ENCODE data around the gene GRIP1.
A peak's percentile ranks its signal among the peaks of the same experiment; 100 is the strongest.
"Not testable (repeated sequence)": the region's sequence is repeated elsewhere in the genome, so short reads cannot be mapped to it uniquely, and the experiment has no call there.

Gene GRIP1

DNA sequence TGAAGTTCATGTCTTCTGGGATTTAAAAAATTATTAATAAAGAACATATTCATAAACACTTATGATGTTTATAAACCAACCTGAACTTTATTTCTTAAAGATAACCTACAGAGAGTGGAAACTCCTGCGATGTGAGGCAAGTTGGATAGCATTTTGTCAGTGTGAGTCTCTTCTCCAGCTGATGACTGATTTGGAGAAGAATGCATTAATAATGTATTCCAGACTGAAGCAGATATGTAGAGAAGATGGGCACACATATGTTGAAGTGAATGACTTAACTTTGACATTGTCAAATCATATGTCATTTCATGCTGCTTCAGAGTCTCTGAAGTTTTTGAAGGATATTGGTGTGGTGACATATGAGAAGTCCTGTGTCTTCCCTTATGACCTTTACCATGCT, 369.3 kb downstream of the GRIP1 start:
- no peaks in the 10 kb centered on the region for H3K4me1 ChIP-seq (ENCODE audit: insufficient read depth, low read length)
- H3K9ac ChIP-seq (ENCODE audit: low read depth, low read length) = no peak overlapping the region
- peaks cover 4% of the 10 kb centered on the region for H3K36me3 ChIP-seq (ENCODE audit: insufficient read depth, low read length)
- H3K9me3 ChIP-seq (ENCODE audit: control insufficient read depth, insufficient read depth, low read length) = no peaks in the 10 kb centered on the region

- Histone ChIP-seq H3K36me3 (ENCODE audit: insufficient read depth, low read length) (no peaks in the 10 kb centered on the region; the same call in 1 of the 2 replicates), H3K4me1 (ENCODE audit: insufficient read depth, low read length) (no peaks in the 10 kb centered on the region), H3K9ac (ENCODE audit: low read depth, low read length) (peak overlapping the region; percentile 24; the same call in 1 of the 2 replicates)
Observed at GRCh38 chr12:66304296-66304900, 374.5 kb downstream of the GRIP1 start.

DNA sequence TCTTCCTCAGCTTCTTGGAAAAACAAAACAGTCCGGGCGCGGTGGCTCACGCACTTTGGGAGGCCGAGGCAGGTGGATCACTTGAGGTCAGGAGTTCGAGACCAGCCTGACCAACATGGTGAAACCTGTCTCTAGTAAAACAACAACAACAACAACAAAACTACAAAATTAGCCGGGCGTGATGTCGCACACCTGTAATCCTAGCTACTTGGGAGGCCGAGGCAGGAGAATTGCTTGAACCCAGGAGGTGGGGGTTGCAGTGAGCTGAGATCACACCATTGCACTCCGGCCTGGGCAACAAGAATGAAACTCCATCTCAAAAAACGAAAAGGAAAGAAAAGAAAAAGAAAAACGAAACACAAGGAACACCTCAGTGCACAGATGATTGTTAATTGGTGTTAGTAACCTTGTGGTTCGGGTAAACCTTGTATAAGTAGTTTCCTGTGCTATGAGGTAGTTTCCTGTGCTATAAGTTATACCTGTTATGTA, 375.5 kb downstream of the GRIP1 start:
- H3K36me3 ChIP-seq (ENCODE audit: insufficient read depth, low read length); H3K4me1 ChIP-seq (ENCODE audit: insufficient read depth, low read length); H3K9me3 ChIP-seq (ENCODE audit: control insufficient read depth, insufficient read depth, low read length): not testable (repeated sequence)
- peak overlapping the region; percentile 90; the same call in 1 of the 2 replicates for H3K9ac ChIP-seq (ENCODE audit: low read depth, low read length)

More at GRCh38 chr12:66304296-66304900, 374.5 kb downstream of the GRIP1 start:
- no peaks in the 10 kb centered on the region for H3K9me3 ChIP-seq (ENCODE audit: control insufficient read depth, insufficient read depth, low read length)

GRCh38 chr12:66302827-66303169, 376.1 kb downstream of the GRIP1 start:
- Histone ChIP-seq H3K9me3 (ENCODE audit: control insufficient read depth, insufficient read depth, low read length) (no peaks in the 10 kb centered on the region), H3K4me1 (ENCODE audit: insufficient read depth, low read length) (no peaks in the 10 kb centered on the region), H3K9ac (ENCODE audit: low read depth, low read length) (peak overlapping the region; percentile 90), H3K36me3 (ENCODE audit: insufficient read depth, low read length) (no peaks in the 10 kb centered on the region; the same call in 1 of the 2 replicates)

DNA sequence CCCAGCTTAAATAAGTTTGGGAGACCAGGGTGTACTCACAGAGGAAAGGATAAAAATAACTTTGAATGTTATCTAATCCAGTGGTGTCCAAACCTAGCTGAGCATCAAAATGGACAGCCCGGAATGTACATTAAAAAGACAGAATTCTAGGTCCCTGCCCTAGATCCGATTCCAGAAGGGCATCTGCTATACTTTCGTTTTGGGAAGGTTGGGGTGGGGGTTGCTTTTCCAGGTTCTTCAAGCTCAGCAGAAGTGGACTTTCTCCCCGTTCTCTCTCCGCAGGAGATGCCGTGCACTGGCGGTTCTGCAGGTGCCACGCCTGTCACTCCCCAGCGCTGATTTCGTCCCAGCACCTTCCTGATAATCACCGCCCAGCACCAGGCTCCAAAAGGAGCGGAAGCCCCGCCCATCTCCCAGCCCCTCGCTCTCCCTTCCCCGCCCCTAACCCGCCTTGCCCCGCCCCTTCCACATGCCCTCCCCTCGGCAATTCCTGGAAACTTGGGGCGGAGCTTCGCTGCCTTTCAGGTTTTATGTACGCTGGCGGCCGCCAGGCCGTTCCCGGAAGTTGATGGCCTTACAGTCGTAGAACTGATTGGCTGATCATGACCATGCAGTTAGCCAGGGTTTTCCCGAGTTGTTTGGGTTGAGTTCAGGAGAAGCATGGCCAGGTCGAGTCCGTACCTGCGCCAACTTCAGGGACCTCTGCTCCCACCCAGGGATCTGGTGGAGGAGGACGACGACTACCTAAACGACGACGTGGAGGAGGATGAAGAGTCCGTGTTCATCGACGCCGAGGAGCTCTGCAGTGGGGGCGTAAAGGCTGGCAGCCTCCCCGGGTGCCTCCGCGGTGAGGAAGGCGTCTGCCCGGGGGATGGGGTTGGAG, 376.7 kb downstream of the GRIP1 start, which contains the start of gene HELB:
Gene HELB (plus strand): TSS at position 550 of the 883 bp plus-strand sequence. CDS start 111 bp downstream, at position 661.
- Histone ChIP-seq H3K4me1 (ENCODE audit: insufficient read depth, low read length) (no peaks in the 10 kb centered on the region), H3K9ac (ENCODE audit: low read depth, low read length) (peak within 1 kb of the TSS; percentile 90), H3K9me3 (ENCODE audit: control insufficient read depth, insufficient read depth, low read length) (no peaks in the 10 kb centered on the region), H3K36me3 (ENCODE audit: insufficient read depth, low read length) (no peaks in the 10 kb centered on the region; the same call in 1 of the 2 replicates)

DNA sequence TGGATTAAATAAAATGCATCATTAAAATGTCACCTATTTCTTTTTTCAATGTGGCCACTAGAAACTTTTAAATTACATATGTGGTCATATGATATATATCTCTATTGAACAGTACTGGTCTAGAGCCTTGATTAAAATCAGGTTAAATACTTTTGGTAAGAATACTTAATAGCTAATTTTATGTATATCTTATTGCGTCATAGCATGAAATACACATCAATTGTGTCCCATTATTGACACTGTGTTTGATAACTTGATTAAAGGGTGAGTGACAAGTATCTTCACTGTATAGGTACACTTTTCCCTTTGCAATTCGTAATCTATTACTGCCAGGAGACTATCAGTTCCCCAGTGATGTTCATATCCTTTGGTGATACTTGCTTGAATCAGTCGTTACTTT, 381.0 kb downstream of the GRIP1 start:
- Histone ChIP-seq H3K9me3 (ENCODE audit: control insufficient read depth, insufficient read depth, low read length) (no peaks in the 10 kb centered on the region), H3K4me1 (ENCODE audit: insufficient read depth, low read length) (no peaks in the 10 kb centered on the region), H3K9ac (ENCODE audit: low read depth, low read length) (no peak overlapping the region), H3K36me3 (ENCODE audit: insufficient read depth, low read length) (no peaks in the 10 kb centered on the region)
